ENCODE measurements around the gene KRT71.

DNA sequence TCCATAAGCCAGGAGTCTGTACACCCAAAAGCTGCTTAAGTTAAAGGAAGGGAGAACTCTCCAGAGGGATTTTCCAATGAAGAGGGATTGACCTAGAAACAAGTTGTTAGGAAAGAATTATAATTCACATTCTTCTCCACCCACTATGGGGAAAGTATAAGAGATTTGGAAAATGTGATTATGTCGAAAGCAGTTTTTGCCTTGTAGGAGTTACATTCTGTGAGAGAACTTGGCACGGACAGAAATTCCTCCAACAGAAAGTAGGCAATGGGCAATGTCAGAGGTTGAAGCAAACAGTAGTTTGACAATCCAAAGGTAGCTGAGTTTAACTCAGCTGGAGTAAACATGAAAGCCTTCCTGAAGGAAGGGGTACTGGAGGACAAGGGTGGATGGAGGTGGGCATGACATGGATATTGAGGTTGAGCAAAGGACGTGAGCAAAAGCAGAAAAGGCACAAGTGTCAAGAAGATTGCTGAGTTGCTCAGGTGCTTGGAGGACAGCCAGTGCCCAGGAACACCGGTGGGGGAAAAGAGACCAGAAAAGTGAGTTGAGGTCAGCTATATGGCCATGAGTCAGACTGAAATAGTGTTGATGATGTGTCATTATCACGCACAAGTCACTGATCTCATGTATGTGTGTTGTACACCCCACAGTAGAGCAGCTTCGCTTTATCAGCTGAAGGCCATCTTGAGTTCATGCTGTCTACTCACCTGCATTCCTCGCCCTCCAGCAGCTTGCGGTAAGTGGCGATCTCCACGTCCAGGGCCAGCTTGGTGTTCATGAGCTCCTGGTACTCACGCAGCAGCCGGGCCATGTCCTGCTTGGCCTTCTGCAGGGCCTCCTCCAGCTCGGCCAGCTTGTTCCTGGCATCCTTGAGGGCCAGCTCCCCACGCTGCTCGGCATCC lies 36.8 kb downstream of the KRT71 start:
- TF ChIP-seq, protein P1, sequence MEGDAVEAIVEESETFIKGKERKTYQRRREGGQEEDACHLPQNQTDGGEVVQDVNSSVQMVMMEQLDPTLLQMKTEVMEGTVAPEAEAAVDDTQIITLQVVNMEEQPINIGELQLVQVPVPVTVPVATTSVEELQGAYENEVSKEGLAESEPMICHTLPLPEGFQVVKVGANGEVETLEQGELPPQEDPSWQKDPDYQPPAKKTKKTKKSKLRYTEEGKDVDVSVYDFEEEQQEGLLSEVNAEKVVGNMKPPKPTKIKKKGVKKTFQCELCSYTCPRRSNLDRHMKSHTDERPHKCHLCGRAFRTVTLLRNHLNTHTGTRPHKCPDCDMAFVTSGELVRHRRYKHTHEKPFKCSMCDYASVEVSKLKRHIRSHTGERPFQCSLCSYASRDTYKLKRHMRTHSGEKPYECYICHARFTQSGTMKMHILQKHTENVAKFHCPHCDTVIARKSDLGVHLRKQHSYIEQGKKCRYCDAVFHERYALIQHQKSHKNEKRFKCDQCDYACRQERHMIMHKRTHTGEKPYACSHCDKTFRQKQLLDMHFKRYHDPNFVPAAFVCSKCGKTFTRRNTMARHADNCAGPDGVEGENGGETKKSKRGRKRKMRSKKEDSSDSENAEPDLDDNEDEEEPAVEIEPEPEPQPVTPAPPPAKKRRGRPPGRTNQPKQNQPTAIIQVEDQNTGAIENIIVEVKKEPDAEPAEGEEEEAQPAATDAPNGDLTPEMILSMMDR (IDR thresholded peaks at IDR 0.05; ENCODE audit: low read depth, low read length), result no peak
- TF ChIP-seq MYC (IDR thresholded peaks at IDR 0.05; ENCODE audit: low read depth, low read length), result no peak
